NOMO-1 (cell line): ENCODE results near the gene ZNF830.
"Not testable (repeated sequence)": the region's sequence is repeated elsewhere in the genome, so short reads cannot be mapped to it uniquely, and the experiment has no call there.

Experiments used
- DNase-seq, 2 experiments: peaks; one replicate each; lab custom pipeline; 2025; ENCODE audit not compliant: unreplicated experiment in 2 of 2; lab: John Stamatoyannopoulos, UW

The ZNF830 gene, protein sequence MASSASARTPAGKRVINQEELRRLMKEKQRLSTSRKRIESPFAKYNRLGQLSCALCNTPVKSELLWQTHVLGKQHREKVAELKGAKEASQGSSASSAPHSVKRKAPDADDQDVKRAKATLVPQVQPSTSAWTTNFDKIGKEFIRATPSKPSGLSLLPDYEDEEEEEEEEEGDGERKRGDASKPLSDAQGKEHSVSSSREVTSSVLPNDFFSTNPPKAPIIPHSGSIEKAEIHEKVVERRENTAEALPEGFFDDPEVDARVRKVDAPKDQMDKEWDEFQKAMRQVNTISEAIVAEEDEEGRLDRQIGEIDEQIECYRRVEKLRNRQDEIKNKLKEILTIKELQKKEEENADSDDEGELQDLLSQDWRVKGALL

DNA sequence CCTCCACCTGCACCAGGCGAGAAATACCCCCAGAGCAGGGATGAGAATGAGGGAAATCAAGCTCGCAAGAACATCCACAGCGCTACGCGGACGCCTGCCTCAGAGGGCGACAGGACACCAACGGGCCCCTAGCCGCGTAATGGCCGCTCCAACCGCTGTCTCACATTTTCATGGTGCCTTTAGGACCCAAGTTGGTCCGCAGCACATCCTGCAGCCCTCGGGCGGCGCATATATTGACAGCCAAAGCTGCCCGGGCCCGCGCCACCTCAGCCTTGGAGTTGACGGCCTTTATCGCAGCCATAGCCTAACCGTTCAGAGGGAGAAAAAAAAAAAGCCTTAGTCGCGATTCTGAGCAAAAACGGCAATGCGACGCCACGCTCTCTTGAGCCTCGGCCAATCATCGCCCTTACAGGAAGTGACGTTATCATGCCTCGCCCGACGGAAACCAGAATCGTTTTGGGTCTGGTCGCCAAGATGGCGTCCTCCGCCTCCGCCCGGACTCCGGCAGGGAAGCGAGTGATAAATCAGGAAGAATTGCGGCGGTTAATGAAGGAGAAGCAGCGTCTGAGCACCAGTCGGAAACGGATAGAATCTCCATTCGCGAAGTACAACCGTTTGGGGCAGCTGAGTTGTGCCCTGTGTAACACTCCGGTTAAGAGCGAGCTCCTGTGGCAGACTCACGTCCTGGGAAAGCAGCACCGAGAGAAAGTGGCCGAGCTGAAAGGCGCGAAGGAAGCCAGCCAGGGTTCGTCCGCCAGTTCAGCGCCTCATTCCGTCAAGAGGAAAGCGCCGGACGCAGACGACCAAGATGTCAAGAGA is at the start of gene ZNF830, which contains the start of gene CCT6B:
Gene ZNF830, plus strand, starts transcription at position 448 of the 819 bp plus-strand sequence. Its CDS starts 27 bp downstream, at position 475.
Gene CCT6B, minus strand, starts transcription at position 368 of the 819 bp plus-strand sequence. Its CDS starts 67 bp downstream, at position 301.
- peak; percentile 93 to 95 for DNase-seq

DNA sequence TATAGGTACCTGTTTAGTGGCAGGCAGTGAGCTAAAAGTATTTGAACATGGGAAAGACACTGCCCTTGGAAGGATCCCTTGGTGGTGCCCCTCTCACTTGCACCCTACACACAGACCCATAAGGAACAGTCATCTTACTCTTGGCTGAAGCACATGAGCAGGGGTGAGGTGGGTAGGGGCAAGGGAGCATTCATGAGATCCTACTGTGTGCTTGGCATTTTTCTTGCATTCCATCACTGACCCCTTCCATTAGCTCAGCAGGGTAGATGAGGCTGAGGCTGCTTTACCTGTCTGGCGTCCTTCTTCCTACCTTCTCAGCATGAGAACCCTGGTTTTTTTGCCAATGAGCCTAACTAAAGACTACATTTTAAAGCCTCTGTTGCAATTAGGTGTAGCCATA is 48.3 kb upstream of the ZNF830 start:
- DNase-seq, result no peak

DNA sequence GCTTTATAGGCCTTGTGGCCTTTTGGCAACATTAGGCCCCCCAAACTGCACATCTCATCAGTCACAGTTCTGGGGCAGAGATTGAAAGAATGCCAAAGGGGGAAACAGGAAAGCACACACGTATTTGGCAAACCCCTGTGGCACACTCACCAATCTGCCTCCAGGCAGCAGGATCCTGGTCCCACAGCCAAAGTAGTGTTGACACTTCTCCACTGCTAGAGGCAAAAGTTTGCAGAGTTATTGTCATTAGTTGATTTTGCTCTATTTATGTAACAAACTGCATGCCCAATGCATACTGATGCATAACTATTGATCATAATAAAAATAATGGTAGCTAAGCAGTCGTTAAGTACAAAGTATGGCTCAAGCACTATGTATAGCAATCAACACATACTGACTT is 45.2 kb upstream of the ZNF830 start:
- DNase-seq, result no peak

DNA sequence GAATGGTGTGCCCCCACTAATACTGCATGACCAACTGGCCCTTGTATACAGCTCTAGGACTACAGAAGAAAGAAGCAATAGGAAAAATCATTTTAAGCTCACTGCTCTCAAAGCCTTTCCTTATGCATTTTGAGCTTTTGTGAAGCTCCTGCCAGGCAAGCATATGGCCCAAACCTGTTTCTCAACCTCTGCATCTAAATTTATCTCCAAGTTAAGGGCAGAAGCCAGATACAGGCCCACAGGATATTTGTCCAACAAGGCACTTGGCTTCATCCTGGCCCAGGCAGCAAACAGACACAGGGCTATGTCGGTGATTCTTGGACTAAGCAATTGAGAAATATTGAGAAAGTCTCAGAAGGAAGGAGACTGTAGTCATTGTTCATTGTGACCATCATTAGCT is 44.0 kb upstream of the ZNF830 start:
- no peak for DNase-seq

DNA sequence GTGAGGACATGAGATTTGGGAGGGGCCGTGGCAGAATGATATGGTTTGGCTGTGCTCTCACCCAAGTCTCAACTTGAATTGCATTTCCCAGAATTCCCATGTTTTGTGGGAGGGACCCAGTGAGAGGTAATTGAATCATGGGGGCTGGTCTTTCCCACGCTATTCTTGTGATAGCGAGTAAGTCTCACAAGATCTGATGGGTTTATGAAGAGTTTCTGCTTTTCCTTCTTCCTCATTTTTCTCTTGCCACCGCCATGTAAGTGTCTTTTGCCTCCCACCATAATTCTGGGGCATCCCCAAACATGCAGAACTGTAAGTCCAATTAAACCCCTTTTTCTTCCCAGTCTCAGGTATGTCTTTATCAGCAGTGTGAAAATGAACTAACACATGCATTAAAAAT is 40.7 kb upstream of the ZNF830 start:
- DNase-seq, result no peak

DNA sequence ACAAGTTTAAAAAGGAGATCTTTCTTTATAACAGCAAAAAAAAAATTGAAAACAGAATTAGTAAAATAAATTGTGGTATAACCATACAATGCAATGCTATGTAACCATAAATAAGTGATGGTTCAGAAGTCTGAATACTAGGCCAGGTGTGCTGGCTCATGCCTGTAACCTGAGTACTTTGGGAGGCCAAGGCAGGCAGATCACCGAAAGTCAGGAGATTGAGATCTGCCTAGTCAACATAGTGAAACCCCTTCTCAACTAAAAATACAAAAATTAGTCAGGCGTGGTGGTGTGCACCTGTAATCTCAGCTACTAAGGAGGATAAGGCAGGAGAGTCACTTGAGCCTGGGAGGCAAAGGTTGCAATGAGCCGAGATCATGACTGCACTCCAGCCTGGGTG is 34.7 kb upstream of the ZNF830 start:
- no peak for DNase-seq

DNA sequence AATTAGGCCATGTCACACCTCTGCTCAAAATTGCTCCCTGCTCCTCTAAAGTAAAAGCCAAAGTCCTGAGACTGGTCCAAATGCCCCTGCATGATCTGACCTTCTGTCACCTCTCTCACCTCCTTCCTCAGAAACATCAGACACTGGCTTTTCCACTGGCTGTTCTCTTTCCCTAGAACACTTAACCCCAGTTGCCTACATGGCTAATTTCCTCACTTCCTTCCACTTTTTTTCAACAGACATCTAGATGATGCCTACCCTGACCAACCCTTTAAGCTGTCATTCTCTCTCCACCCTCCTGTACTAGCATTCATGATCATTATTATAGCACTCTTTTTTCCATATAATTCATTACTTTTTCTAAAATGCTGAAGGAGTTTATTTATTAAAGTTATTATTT is 31.1 kb upstream of the ZNF830 start:
- DNase-seq, result peak; percentile 61 to 65

DNA sequence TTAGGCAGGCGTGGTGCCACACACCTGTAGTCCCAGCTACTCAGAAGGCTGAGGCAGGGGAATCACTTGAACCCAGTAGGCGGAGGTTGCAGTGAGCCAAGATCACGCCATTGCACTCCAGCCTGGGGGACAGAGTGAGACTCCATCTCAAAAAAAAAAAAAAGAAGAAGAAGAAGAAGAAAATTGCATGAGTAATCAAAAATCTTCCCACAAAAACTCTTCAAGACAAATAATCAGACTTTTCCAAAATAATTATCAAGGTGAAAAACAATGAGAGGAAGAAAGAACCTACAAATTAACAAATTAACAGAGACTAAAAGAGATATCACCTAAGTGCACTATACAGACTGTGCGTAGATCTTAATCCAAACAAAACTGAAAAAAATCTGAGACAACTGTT is 10.6 kb upstream of the ZNF830 start:
- DNase-seq, result not testable (repeated sequence)

DNA sequence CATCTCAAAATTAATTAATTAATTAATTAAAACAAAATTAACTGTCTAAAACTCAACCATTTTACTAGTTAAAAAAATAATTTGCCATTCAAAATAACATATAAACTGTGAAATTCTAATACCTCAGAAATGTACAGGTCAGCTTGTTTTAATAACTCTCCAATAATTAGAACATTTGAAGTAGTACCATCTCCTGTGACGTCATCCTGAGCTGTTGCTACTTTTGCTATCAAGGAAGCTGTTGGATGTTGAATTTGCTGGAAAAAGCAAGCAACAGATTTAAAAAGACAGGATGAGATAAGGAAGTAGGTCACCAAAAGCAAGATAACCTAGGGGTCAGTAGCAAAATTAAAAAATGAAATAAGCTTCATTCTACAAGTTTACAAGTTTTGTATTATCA is 2.9 kb upstream of the ZNF830 start:
- no peak for DNase-seq

DNA sequence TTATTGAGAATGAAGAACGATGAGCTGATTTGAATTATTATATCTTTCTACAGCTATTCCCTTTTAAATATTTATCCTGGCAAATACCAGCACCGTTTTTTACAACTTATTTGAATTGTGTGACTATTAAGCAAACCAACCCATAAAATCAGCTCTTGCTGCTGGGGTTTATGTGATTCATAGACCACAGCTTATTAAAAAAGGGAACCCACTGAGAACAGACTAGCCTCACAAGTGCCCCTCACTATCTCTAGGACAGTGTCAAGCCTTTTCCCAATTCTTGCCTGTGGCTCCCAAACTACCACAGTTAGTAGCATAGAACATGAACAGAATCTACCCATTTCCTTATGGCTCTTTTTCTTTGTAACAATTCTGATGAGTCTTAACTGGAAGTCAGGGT is 12.8 kb downstream of the ZNF830 start:
- peak in 1 of 2 experiments; percentile 25 for DNase-seq

DNA sequence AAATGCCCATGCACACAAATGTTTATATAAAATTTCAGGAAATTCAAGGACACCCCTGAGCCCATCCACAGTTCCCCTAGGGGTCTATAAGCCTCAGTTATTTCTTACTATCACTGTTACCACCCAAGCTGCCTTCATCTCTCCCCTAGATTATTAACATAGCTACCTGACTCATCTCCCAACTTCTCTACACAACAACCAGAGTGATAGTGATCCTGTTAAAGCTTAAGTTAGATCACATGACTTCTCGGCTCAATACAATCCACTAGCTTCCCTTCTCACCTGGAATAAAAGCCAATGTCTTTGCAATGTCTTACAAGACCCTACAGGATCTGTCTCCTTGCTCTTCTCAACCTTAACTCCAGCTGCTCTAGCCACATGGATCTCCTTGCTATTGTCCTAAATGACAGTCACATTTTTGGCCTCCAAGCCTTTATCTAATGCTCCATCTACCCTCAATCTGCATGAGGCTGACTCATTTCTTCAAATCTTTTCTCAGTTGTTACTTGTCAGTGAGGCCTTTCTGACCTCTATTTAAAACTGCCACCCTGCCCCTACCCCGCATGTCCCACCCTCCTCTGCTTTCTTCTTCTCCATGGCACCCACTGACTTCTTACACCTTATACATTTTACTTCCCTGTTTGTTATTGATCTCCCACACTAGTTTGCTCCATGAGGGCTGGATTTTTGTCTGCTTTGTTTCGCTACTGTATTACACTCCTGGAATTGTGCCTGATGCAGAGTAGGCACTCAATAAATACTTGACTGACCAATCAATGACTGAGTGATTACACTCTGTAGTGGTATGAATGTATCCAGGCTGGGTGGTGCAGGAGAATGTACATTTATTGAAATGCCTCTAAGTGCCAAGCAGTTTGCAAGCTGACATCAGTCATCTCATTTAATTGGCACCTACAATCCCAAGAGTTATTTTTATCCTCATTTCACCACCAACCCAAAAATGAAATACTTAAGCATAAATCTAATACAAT is 13.8 kb downstream of the ZNF830 start:
- DNase-seq, result no peak

DNA sequence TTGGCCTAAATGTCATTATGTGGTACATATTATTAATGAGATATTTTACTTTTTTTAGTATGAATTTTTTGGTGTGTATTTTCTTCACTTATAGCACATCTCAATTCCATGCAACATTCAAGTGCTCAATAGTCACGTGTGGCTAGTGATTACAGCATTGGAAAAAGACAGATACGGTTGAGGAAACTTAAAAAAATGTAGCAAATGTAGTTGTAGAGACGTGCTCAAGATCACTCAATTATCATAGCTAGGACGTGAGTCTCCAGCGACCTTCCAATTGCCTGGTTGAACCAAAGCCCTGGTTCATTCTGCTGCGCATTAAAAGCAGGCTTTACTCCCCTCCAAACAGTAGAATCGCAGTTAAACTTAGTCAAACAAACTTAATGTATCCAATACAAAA is 17.8 kb downstream of the ZNF830 start:
- DNase-seq, result no peak

DNA sequence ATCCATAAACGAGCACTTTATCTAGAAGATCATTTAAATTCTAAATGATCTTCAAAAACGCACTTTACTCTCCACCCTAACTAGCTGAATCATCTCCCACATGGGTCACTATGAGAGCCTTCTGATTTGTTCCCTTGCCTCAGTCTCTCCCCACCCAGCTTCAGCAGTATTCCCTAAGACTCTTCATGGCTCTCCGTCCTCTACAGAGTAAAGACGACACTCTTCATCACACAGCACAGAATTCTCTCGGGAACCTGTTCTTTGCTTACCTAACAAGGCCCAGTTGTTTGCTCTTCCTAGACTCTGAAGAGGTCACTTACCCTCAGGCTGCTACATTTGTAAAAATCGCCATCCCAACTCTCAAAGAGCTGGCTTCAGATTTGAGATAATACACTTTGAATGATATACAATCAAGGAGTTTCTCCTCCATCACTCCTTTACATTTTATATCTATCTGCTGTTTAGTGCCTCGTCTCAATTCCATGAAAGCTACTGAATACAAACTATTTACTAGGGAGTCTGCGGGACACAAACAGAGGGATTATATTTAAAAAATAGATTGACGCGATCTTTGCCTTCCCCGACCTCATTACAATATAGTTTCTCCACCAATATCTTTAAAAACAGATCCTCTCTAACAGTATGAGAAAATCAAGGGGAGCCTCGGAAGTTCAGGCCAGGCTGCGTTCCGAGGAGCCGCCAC is 18.5 kb downstream of the ZNF830 start:
- no peak for DNase-seq

DNA sequence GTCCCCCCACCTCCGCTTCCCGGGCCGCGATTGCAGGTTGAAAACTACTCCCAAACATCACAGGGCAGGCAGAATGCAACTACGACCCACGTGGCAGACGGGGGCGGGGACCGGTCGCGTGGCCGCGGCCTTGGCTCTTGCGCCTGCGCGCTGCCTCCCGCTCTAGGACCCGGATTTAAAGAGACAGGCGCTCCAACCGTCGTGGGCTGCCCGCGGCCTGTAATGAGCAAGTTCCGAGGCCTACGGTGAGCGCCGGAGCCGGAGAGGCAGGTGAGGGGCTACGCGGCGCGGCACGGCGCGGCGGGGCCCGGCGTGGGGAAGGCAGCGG is 19.0 kb downstream of the ZNF830 start, which contains the start of gene LIG3:
Gene LIG3, plus strand, starts transcription at position 160 of the 328 bp plus-strand sequence. CDS start 2,494 bp downstream, outside the sequence.
- peak; percentile 88 to 95 for DNase-seq

DNA sequence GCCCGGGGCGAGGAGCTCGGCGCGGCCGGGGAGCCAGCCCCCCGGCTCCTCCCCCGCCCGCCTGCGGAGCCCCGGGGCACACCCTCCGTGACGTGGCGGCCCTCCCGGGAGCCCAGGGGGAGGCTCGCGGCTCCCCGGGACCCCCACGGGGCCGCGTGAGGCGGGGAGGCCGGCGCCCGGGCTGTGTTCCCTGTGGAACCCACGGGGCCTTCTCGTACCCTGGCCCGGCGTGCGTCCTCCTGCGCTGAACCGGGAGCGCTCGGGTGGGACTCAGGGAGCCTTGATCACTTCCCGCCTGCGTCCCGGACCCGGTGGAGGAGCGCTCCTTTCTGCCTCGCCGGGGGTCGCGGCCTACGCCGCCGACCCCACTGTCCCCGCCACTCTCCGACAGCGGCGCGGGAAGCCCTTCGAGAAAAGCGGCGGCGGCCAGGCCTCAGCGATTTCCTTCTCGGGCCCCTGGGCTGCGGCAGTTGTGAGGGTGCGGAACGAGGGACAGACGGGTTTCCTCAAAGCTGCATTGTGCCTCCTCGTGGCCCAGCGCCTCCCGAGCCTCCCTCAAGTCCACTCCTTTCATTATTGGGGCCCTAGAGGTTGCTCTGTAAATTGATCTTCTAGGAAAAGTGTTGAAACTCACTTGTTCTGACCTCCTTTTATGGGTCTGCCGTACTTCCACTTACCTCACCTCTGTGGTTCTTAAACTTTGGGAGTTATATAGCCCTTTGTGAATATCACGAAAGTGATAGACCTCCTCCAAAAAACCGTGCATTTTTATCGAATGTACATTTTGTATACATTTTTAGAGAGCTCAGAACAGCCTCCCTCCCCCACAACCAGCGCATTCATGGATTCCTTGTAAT is 19.6 kb downstream of the ZNF830 start:
- peak; percentile 82 to 89 for DNase-seq

DNA sequence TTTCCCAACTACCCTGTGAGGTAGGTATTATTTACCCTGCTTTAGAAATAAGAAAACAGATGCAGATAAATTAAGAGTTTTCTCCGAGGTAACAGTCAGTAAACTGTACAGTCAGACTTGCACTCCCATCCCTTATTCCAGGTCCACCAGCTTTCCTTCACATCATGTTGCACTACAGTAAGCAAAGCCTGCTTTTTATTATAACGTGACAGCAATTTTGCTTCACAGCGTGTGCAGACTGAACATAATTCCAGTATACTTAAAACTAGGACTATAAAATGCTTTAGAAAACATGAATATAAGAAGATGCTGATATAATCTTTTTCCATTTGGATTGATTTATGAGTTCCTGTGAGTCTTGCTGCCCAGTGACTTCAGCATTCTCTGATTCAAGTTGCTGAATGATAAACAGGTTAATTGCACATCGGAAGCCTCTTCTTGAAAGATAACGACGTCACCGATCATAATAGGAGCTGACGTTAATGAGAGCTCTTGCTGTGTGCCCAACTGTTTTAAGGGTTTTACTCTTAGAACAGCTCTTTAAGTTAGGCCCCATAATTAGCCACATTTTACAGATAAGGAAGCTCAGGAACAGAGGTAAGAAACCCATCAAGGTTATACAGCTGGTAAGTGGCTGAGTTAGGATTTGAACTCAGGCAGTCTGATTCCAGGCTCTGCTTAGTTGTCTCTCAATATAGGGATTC is 20.4 kb downstream of the ZNF830 start:
- DNase-seq, result peak in 1 of 2 experiments; percentile 3

DNA sequence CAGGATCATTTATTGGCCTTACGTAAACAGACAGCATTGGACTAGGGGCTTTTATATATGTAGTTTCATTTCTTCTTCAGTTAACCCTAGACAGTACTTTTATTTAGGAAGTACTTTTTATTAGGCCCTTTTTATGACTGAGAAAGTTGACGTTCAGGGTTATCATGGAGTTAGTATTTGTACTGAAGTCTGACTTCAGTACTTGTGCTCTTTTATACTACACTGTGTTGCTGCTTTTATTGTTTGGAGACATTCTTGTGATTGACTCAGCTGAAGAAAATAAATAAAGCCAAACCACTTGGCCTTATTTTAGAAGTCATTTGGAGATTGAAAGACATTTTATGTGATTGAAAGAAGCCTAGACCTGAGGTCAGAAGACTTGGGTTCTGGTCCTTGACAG is 25.9 kb downstream of the ZNF830 start:
- DNase-seq, result no peak

DNA sequence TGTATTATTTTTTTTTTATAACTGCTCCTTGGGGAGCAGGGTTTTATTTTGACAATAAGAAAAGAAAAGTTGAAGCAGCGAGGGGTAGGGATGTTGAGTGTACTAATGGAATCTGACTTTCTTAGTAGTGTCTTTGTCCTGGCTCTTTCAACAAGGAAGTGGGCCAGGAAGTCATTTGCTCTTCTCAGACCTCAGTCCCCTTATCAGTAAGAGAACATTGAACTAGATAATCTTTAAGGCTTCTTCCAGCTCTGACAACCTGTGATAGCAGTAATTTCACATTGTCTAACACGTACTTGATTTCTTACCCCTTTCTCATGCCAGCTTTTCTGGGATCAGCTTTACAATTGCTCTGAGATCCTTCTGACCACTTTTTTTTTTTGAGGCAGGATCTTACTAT is 27.3 kb downstream of the ZNF830 start:
- no peak for DNase-seq
